ENCODE results near the gene ACSBG1. TPM values are rescaled to one million over a fixed set of nuclear protein-coding genes. Genes with fewer than 3 reads are reported as not detected.

The ACSBG1 gene
- total and polyA plus RNA-seq, 2 of the 8 experiments (the other 6 are each of a cell fraction or from before 2014, with no cell fraction given) = 5.4 to 7.1 TPM

DNA sequence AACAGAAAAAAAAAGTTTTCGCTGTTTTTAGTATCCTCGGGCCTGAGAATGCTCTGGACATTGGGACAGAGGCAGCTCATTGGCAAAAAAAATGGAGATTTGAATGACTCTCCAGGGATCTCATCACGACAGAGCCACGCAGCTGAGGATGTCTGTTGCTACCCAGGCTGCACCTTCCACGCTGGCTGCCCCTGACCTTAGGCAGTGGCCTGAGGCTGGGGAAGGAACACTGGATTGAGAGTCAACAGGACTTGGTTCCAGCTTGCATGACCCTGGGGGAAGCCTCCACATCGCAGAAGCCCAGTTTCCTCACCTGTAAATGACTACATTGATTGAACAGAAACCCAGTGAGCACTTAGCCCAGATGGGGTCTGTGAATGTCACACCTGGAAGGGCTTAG lies 8.7 kb upstream of the ACSBG1 start (continued):
- no peak for TF ChIP-seq ZNF274 (IDR thresholded peaks at IDR 0.05; ENCODE audit: borderline replicate concordance, extremely low read depth, low read length)
- TF ChIP-seq CBX8 (IDR thresholded peaks at IDR 0.05; ENCODE audit: borderline replicate concordance, low read depth, low read length) = no peak
- TF ChIP-seq, protein P1, sequence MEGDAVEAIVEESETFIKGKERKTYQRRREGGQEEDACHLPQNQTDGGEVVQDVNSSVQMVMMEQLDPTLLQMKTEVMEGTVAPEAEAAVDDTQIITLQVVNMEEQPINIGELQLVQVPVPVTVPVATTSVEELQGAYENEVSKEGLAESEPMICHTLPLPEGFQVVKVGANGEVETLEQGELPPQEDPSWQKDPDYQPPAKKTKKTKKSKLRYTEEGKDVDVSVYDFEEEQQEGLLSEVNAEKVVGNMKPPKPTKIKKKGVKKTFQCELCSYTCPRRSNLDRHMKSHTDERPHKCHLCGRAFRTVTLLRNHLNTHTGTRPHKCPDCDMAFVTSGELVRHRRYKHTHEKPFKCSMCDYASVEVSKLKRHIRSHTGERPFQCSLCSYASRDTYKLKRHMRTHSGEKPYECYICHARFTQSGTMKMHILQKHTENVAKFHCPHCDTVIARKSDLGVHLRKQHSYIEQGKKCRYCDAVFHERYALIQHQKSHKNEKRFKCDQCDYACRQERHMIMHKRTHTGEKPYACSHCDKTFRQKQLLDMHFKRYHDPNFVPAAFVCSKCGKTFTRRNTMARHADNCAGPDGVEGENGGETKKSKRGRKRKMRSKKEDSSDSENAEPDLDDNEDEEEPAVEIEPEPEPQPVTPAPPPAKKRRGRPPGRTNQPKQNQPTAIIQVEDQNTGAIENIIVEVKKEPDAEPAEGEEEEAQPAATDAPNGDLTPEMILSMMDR (IDR thresholded peaks at IDR 0.05; ENCODE audit: control extremely low read depth in 1 of 3, insufficient read depth in 1 of 3, low read depth in 1 of 3, low read length in 3 of 3) = no peak

Data from H1 (cell line).